Spleen (tissue), 7 donors: ENCODE measurements around the gene TNS1.
A peak's percentile ranks its signal among the peaks of the same experiment; 100 is the strongest.

Experiments
- CTCF ChIP-seq, 11 experiments: fragments of 200-600 bp in 7 of 11; fragments of 450-650 bp in 4 of 11; sonication (generic) in 4 of 11; IDR thresholded peaks in 8 of 11; conservative IDR thresholded peaks in 3 of 11; 1 replicate in 7 of 11; 2 replicates in 4 of 11; pipeline versions ENCODE4 v1.4.0 to v1.8.0; 2016 to 2021; ENCODE audit warnings: antibody characterized with exemption in 11 of 11, inconsistent platforms in 4 of 11, mild to moderate bottlenecking in 1 of 11
- POLR2A ChIP-seq, 3 donors: fragments of 450-650 bp; IDR thresholded peaks; one replicate each; pipeline ENCODE4 v1.5.1; 2017; ENCODE audit warnings: antibody characterized with exemption in 3 of 3, mild to moderate bottlenecking in 1 of 3
- POLR2AphosphoS5 ChIP-seq, 3 donors: sonication (generic); formaldehyde crosslinking; IDR thresholded peaks; one replicate each; pipeline ENCODE4 v1.5.1; 2017; ENCODE audit warnings: antibody characterized with exemption in 3 of 3
- donor health status: DM: no; HTN: no; CAD: no; lungs with moderate emphysema.
- donor health status: DM: no; HTN: no; CAD: no.
- donor health status: DM: no; HTN: no; CAD: no.

GRCh38 chr2:217893440-217893839 lies 109.4 kb downstream of the TNS1 start:
- no peak for TF ChIP-seq POLR2A (IDR thresholded peaks at IDR 0.05)
- TF ChIP-seq CTCF (IDR thresholded peaks at IDR 0.05 in 8 of 11, conservative IDR thresholded peaks at IDR 0.05 in 3 of 11), result no peak
- TF ChIP-seq POLR2AphosphoS5 (IDR thresholded peaks at IDR 0.05), result peak in 2 of 3 donors; percentile 23 to 50
